Stimulated activated naive CD8-positive, alpha-beta T cell treated with anti-CD3 and anti-CD28 coated beads, Interleukin-15, Interleukin-2, amounts not matched to agents 100 U/mL and 50 U/mL, for 24 hours (primary cell): ENCODE measurements around the gene RBM28.

Experiments
- ATAC-seq: fragments of 150-1000 bp; cut with Tn5 transposase; one replicate; pipeline ENCODE4 v1.10.0; 2021
- DNase-seq: peaks from one replicate; pipeline ENCODE4 v3.0.0; 2021

RBM28 gene

DNA sequence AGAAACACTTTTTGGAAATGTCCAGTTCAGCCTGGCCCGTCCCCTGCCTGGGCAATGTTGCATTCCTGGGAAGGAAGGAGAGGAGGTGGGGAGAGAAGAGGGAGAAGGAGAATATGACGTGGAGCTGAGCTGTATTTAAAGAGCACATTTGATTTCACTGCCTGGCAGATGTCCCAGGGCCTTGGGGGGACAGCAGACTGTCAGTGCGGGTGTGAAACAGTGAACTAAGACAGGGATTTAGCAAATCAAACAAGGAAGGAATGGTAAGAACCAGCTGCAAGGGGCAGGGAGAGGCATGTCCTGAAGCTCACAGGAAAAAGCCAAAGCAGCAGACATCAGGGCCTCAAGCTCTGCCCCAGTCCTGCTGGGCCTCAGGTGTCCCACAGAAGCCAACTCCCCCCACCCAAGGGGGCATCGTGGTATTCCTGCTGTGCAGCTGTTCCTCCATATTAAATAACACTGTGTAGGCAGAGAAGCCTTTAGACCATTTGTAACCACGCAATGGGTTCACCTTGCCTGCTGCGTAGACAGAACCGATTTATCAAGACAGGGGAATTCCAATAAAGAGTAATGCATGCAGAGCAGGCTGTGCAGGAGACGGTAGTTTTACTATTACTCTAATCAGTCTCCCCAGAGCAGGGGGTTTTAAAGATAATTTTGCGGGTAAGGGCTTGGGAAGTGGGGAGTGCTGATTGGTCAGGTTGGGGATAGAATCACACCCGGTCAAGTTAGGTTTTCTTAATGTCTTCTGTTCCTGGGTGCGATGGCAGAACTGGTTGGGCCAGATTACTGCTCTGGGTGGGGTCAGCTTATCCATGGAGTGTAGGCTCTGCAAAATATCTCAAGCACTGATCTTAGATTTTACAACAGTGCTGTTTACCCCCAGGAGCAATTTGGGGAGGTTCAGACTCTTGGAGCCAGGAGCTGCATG is 84.3 kb downstream of the RBM28 start:
- DNase-seq (no peak), ATAC-seq (no peak)

DNA sequence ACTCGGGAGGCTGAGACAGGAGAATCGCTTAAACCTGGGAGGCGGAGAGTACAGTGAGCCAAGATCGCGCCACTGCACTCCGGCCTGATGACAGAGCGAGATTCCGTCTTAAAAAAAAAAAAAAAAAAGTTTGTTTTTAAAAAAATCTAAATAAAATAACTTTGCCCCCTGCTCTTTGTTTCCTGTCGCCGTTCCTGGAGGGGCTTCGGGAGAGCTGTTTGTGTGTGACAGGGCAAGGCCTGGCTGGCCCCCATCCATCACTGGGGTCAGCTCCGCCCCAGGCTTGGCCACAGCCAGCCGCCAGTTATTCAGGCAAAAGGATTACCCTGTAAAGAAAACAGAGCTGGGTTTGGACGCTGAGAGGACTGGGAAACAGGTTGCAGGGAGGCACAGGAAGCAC is 86.2 kb downstream of the RBM28 start:
- DNase-seq (no peak), ATAC-seq (no peak)

DNA sequence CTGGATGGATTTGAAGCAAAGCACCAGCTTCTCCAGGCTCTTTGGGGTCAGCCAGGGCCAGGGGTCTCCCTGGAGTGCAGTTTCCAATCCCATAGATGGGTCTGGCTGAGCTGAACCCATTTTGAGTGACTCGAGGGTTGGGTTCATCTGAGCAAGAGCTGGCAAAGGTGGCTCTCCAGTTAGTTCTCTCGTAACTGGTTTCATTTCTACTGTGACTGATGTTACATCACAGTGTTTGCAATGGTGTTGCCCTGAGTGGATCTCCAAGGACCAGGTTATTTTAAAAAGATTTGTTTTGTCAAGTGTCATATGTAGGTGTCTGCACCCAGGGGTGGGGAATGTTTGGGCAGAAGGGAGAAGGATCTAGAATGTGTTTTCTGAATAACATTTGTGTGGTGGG is 88.4 kb downstream of the RBM28 start:
- no peak for ATAC-seq
- no peak for DNase-seq

DNA sequence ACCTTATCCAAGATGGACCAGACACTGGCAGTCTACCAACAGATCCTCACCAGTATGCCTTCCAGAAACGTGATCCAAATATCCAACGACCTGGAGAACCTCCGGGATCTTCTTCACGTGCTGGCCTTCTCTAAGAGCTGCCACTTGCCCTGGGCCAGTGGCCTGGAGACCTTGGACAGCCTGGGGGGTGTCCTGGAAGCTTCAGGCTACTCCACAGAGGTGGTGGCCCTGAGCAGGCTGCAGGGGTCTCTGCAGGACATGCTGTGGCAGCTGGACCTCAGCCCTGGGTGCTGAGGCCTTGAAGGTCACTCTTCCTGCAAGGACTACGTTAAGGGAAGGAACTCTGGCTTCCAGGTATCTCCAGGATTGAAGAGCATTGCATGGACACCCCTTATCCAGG is 89.2 kb downstream of the RBM28 start:
- ATAC-seq: no peak
- DNase-seq: no peak

DNA sequence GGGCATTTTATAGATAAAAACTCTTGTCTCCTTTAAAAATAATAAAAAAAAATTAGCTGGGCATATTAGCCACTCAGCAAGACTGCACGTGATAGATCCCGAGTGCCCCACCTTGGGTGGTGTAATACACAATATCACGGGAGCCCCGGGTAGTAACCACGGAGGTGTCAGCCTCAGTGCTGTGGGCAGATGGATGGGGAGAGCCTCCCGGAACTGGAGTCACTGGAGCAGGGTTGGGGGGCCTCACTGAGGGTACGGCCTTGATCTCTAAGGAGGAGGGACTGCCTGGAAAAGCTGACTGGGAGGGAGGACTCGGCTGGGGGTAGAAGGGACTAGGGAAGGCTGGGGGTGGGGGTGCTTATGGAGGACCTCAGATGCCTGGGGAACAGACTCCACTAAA is 90.0 kb downstream of the RBM28 start:
- DNase-seq (no peak), ATAC-seq (no peak)

DNA sequence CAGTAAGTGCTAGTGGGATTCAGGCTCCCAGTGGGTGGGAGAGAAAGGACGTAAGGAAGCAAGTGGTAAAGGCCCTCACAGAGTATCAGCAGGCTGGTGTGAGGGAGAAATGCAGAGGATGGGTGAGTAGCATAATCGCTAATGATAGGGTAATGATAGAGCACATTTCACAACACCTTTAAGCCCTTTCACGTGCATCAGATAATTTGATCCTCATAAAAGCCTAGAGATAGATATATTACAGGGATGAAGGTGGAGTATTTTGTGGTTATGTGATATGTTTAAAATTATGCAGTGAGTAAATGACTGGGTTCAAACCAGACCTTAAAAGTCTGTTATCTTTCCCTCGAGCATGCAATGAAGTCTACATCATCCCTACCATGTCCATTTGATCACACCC is 92.4 kb downstream of the RBM28 start:
- no peak for ATAC-seq
- no peak for DNase-seq
